ENCODE results near the gene TMEM8B. TPM values are rescaled to one million over a fixed set of nuclear protein-coding genes. Genes with fewer than 3 reads are reported as not detected.
"Not testable (repeated sequence)": the region's sequence is repeated elsewhere in the genome, so short reads cannot be mapped to it uniquely, and the experiment has no call there.

The TMEM8B gene
- total RNA-seq, 3 donors from 2014 or later, result 12.4 to 22.8 (median 18.9) TPM

GRCh38 chr9:35870351-35870923 lies 41.4 kb downstream of the TMEM8B start, which contains the start of gene OR13J1:
OR13J1 (minus strand) TSS chr9:35870401; CDS start chr9:35870401, 0 bp downstream.
- TF ChIP-seq CTCF (IDR thresholded peaks at IDR 0.05), result no peak
- Histone ChIP-seq H3K36me3 (ENCODE audit: low read depth) (no peaks in the 10 kb centered on the region), H3K9me3 (no peaks in the 10 kb centered on the region), H3K4me1 (ENCODE audit: low read depth) (no peaks in the 10 kb centered on the region), H3K4me3 (no peak within 1 kb of the TSS)
- no peak for ATAC-seq
- DNase-seq, result no peak
- intact Hi-C loops (cut with DNase I, micrococcal nuclease), result no loop called here

GRCh38 chr9:35871545-35871944 lies 42.5 kb downstream of the TMEM8B start:
- intact Hi-C loops (cut with DNase I, micrococcal nuclease), result no loop called here
- Histone ChIP-seq H3K36me3 (ENCODE audit: low read depth) (no peaks in the 10 kb centered on the region), H3K4me1 (ENCODE audit: low read depth) (no peaks in the 10 kb centered on the region), H3K9me3 (no peaks in the 10 kb centered on the region), H3K4me3 (no peak overlapping the region)
- DNase-seq (no peak), ATAC-seq (peak; percentile 34)
- TF ChIP-seq CTCF (IDR thresholded peaks at IDR 0.05), result no peak

- no peak for DNase-seq
- Histone ChIP-seq H3K36me3 (ENCODE audit: low read depth) (no peaks in the 10 kb centered on the region), H3K4me1 (ENCODE audit: low read depth) (no peaks in the 10 kb centered on the region), H3K4me3 (no peak overlapping the region), H3K9me3 (no peaks in the 10 kb centered on the region)
- no peak for TF ChIP-seq CTCF (IDR thresholded peaks at IDR 0.05)
- intact Hi-C loops (cut with DNase I, micrococcal nuclease), result no loop called here
- ATAC-seq, result no peak
These were observed 43.5 kb downstream of the TMEM8B start for GRCh38 chr9:35872505-35872904.

- DNase-seq (peak; percentile 75 to 94 (median 89)), ATAC-seq (peak; percentile 94)
- Histone ChIP-seq H3K4me3 (no peak overlapping the region), H3K9me3 (no peaks in the 10 kb centered on the region), H3K4me1 (ENCODE audit: low read depth) (no peaks in the 10 kb centered on the region), H3K36me3 (ENCODE audit: low read depth) (no peaks in the 10 kb centered on the region)
- peak; percentile 93 for TF ChIP-seq CTCF (IDR thresholded peaks at IDR 0.05)
- intact Hi-C loops (cut with DNase I, micrococcal nuclease), result loop anchor here (5.0 to 10.0 kb wide), 4 partner anchors 48 to 98 kb away; partner anchors contain the start of genes FAM221B (in 1 of the 2), NPR2 (in 1 of the 2) and TMEM8B (in 1 of the 2)
These were observed 53.3 kb downstream of the TMEM8B start for GRCh38 chr9:35882263-35882848.

- H3K9me3 ChIP-seq, result no peaks in the 10 kb centered on the region
- DNase-seq, result no peak
- H3K36me3 ChIP-seq (ENCODE audit: low read depth), result no peaks in the 10 kb centered on the region
- TF ChIP-seq CTCF (IDR thresholded peaks at IDR 0.05), result no peak
- no peak for ATAC-seq
- no peaks in the 10 kb centered on the region for H3K4me1 ChIP-seq (ENCODE audit: low read depth)
- intact Hi-C loops (cut with DNase I, micrococcal nuclease), result loop anchor here (5.0 to 10.0 kb wide), 4 partner anchors 48 to 98 kb away; partner anchors contain the start of genes FAM221B (in 1 of the 2), NPR2 (in 1 of the 2) and TMEM8B (in 1 of the 2)
- H3K4me3 ChIP-seq, result no peak overlapping the region
These were observed 54.0 kb downstream of the TMEM8B start for GRCh38 chr9:35882996-35883395.

- not testable (repeated sequence) for H3K4me3 ChIP-seq; H3K4me1 ChIP-seq (ENCODE audit: low read depth); ATAC-seq; DNase-seq; H3K36me3 ChIP-seq (ENCODE audit: low read depth); H3K9me3 ChIP-seq
- intact Hi-C loops (cut with DNase I, micrococcal nuclease), result loop anchor here (5.0 to 10.0 kb wide), 4 partner anchors 50 to 100 kb away; partner anchors contain the start of genes FAM221B (in 1 of the 2), NPR2 (in 1 of the 2) and TMEM8B (in 1 of the 2)
These were observed 55.9 kb downstream of the TMEM8B start for GRCh38 chr9:35884908-35885307.

All from mucosa of descending colon (tissue), 3 donors.